ENCODE data around the gene RASGEF1C.

The RASGEF1C gene

DNA sequence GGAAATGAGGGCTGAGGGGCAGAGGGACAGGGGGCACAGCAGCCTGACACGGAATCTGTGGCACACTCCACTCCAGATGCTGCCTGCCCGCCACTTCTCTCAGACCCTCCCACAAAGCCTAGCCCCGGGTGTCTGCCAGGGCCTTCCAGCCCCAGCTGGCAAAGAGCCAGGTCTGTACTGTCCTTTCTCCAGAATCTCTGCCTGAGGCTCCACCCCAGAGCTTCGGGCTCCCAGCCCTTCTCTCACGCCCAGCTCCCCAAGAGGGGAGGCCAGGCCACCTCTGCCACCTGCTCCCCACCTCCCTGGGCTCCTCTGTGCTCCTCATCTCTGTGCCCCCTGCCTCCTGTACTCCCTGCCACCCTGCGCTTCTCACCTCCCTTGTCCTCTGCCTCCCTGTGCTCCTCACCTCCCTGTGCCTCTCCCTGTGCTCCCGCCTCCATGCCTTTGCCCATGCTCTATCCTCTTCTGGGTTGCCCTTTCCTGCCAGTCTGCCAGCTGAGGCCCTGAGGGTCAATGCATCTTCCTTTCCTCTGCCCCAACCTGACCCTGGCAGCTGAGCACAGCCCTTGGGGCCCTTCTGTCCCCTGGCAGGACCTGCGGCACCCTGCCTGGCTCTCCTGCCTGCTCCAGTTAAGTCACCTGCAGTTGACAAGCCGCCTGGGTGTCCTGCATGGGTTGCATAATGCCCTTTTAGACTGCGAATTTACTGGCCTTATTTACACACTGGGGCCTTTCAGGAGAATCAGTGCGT lies 36.4 kb downstream of the RASGEF1C start:
- Histone ChIP-seq H3K36me3 (no peaks in the 10 kb centered on the region), H3K4me1 (ENCODE audit: control insufficient read depth in 1 of 2, insufficient read depth in 1 of 2, low read depth in 1 of 2, low read length in 1 of 2) (peaks cover 0 to 8% of the 10 kb centered on the region in 2 experiments), H3K4me3 (ENCODE audit: low read depth in 1 of 2, low read length in 1 of 2) (no peak overlapping the region), H3K27me3 (no peaks in the 10 kb centered on the region), H3K27ac (no peak overlapping the region), H3K9me3 (no peaks in the 10 kb centered on the region)
- TF ChIP-seq, protein P1, sequence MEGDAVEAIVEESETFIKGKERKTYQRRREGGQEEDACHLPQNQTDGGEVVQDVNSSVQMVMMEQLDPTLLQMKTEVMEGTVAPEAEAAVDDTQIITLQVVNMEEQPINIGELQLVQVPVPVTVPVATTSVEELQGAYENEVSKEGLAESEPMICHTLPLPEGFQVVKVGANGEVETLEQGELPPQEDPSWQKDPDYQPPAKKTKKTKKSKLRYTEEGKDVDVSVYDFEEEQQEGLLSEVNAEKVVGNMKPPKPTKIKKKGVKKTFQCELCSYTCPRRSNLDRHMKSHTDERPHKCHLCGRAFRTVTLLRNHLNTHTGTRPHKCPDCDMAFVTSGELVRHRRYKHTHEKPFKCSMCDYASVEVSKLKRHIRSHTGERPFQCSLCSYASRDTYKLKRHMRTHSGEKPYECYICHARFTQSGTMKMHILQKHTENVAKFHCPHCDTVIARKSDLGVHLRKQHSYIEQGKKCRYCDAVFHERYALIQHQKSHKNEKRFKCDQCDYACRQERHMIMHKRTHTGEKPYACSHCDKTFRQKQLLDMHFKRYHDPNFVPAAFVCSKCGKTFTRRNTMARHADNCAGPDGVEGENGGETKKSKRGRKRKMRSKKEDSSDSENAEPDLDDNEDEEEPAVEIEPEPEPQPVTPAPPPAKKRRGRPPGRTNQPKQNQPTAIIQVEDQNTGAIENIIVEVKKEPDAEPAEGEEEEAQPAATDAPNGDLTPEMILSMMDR (IDR thresholded peaks at IDR 0.05): no peak

DNA sequence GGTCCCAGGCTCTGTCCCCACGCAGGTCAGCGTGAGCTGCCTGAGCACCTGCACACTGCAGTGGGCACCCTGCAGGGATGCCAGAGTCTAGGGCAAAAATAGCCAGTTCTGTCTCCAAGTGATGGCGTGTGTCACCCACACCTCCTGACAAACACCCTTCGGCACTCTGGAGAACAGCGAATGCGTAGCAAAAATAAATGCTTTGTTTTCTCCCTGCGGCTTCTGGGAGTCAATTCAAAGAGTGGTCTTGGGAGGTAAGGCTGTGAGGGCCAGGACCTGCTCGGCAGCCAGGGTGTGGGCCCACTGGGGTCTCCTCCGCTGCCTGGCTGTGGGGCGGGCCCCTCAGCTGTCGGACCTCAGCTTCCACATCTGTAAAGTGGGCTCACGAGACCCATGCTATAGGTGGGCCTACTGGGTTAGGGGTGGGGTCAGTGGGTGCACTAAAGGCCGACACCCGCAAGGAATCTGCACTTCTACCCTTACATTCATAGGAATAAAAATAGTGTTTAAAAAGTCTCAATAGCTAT lies 37.4 kb downstream of the RASGEF1C start:
- no peaks in the 10 kb centered on the region for H3K27me3 ChIP-seq

DNA sequence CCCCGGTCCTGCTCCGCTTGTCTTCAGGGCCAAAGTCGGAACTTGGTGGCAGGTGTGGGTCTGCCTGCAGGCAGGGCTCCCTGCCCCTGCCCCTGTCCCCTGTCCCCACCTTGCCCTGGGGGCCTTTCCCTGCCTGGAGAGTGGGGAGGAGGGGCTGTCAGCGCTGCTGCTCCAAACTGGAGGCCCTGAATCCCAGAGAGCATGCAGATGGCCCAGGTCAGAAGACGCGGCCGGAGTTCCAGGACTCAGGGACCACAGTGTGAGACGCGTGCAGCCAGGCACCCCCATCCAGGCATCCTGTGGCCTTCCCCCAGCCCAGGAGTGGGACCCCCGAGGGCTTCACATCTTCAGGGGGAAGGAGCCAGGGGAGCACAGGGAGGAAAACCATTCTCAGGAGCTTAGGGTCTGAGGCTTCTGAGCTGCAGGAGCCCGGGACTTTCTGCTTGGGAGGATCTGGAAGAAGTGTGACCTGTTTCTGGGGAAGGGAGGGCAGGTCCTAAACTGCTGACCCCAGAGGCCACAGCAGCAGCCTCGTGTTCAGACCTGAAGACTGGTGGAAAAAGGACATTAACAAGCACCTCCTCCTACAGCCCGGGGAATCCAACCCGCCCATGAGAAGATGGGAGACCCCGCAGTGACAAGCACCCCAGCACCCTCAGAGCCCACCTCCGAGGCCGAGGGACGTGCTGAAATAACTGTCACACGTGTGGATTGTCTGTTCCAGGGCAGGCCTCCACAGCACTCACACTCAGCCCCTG lies 38.0 kb downstream of the RASGEF1C start:
- TF ChIP-seq, protein P1 (IDR thresholded peaks at IDR 0.05): no peak
- Histone ChIP-seq H3K27me3 (no peaks in the 10 kb centered on the region), H3K9me3 (no peaks in the 10 kb centered on the region), H3K4me1 (ENCODE audit: control insufficient read depth in 1 of 2, insufficient read depth in 1 of 2, low read depth in 1 of 2, low read length in 1 of 2) (no peaks in the 10 kb centered on the region), H3K27ac (no peak overlapping the region), H3K4me3 (ENCODE audit: low read depth in 1 of 2, low read length in 1 of 2) (no peak overlapping the region), H3K36me3 (no peaks in the 10 kb centered on the region)

More for the DNA sequence above, 37.4 kb downstream of the RASGEF1C start:
- TF ChIP-seq, protein P1 (IDR thresholded peaks at IDR 0.05): no peak
- no peaks in the 10 kb centered on the region for H3K4me1 ChIP-seq (ENCODE audit: control insufficient read depth in 1 of 2, insufficient read depth in 1 of 2, low read depth in 1 of 2, low read length in 1 of 2)
- H3K9me3 ChIP-seq: no peaks in the 10 kb centered on the region
- no peaks in the 10 kb centered on the region for H3K36me3 ChIP-seq
- H3K27ac ChIP-seq: no peak overlapping the region
- no peak overlapping the region for H3K4me3 ChIP-seq (ENCODE audit: low read depth in 1 of 2, low read length in 1 of 2)

DNA sequence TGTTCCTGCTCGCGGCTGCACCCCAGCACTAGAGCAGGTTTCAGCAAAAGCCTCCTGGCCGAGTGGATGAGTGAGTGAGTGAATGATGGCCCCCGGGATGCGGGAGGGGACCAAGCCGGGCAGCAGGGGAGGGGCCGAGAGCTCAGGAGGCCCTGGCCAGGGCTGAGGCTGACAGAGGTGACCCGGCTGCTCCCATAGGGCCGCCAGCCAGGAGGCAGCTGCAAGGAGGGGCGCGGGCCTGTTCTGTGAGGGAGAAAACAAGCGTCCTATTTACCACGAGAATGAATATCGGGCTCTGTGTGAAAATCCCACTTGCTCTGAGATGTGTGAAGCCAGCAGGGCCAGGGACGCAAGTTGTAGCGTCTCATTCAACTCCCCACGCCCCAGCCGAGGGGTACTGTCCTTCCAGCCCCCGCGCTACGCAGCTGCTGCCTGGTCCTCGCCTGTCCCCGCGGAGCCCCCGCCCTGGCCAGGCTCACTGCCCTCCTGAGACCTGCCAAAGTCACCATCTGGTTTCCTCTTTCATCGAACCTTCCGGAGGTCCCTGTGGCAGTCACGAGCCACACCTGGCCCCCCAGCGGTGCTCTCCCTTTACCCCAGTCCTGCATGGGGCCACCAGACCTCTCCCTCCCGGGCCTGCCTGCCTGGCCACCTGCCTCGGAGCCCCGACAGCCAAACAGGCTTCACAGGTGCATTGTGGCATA lies 38.8 kb downstream of the RASGEF1C start:
- TF ChIP-seq, protein P1 (IDR thresholded peaks at IDR 0.05): no peak
- Histone ChIP-seq H3K4me1 (ENCODE audit: control insufficient read depth in 1 of 2, insufficient read depth in 1 of 2, low read depth in 1 of 2, low read length in 1 of 2) (no peaks in the 10 kb centered on the region), H3K36me3 (no peaks in the 10 kb centered on the region), H3K27ac (no peak overlapping the region), H3K9me3 (no peaks in the 10 kb centered on the region), H3K4me3 (ENCODE audit: low read depth in 1 of 2, low read length in 1 of 2) (no peak overlapping the region), H3K27me3 (no peaks in the 10 kb centered on the region)

DNA sequence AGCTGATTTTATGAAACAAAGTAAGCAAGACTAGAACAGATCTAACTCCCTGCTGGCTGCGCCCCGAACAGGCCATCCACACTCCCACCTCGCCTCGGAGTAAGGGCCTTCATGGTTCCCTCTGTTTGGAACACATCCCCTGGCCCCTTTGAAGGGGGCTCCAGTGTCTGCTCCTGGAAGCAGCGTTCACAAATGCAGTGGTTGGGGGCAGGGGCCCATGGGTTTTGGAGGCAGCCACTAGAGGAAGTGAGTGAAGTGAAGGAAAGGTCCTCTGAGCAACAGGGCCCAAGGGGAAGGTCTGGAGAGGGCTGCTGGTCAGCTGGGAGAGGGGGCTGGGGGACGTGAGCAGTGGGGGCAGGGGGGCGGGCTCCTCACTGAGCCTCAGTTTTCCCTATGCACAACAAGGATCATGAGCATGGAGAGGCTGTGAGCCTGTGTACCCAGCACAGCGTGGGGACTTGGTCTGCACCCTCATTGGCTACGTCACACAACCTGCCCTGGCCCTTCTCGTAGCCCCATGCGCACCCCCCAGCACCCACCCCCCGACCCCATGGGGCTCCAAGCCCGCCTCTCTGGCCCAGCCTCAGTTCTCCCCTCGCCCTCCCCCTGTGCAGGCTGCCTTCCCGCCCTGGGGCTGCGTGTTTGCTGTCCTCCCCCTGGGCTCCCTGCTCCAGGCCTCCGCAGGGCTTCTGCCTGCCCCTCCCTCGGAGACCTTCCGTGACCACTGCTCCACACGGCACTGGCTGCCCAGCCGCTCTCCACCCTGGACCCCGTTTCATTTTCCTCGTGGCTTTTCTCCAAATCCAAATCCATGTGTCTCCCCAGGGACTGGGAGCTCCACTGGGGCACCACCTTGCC lies 39.5 kb downstream of the RASGEF1C start:
- Histone ChIP-seq H3K36me3 (no peaks in the 10 kb centered on the region), H3K9me3 (no peaks in the 10 kb centered on the region), H3K4me3 (ENCODE audit: low read depth in 1 of 2, low read length in 1 of 2) (no peak overlapping the region), H3K4me1 (ENCODE audit: control insufficient read depth in 1 of 2, insufficient read depth in 1 of 2, low read depth in 1 of 2, low read length in 1 of 2) (no peaks in the 10 kb centered on the region), H3K27me3 (no peaks in the 10 kb centered on the region), H3K27ac (no peak overlapping the region)
- TF ChIP-seq, protein P1 (IDR thresholded peaks at IDR 0.05): no peak
